GM12801 (cell line): ENCODE data around the gene POLD4.

ENCODE experiments used
- TF ChIP-seq, protein P1 (sequence below): IDR thresholded peaks from one replicate; pipeline ENCODE4 v1.5.1; 2011; ENCODE audit warnings: control low read depth; ENCODE audit not compliant: insufficient read length; ENCODE audit errors: extremely low read depth

The POLD4 gene

DNA sequence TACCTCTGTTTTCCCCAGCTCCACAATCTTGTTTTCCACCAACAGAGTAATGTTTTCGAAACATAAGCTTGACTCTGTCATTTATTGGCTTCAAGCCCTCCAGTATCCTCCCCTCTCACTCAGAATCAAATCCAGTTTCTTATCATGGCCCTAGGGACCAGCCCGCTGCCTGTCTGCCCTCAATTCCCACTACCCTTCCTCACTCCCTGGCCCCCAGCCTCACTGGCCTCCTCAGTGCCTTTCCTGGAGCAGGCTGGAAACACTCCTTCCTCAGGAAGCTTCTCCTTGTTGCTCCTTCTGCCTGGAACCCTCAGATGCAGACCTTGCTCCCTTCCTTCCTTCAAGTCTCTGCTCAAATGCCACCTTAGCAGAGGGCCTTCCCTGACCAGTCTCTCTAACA is 3.9 kb downstream of the POLD4 start:
- TF ChIP-seq, protein P1, sequence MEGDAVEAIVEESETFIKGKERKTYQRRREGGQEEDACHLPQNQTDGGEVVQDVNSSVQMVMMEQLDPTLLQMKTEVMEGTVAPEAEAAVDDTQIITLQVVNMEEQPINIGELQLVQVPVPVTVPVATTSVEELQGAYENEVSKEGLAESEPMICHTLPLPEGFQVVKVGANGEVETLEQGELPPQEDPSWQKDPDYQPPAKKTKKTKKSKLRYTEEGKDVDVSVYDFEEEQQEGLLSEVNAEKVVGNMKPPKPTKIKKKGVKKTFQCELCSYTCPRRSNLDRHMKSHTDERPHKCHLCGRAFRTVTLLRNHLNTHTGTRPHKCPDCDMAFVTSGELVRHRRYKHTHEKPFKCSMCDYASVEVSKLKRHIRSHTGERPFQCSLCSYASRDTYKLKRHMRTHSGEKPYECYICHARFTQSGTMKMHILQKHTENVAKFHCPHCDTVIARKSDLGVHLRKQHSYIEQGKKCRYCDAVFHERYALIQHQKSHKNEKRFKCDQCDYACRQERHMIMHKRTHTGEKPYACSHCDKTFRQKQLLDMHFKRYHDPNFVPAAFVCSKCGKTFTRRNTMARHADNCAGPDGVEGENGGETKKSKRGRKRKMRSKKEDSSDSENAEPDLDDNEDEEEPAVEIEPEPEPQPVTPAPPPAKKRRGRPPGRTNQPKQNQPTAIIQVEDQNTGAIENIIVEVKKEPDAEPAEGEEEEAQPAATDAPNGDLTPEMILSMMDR, result no peak

DNA sequence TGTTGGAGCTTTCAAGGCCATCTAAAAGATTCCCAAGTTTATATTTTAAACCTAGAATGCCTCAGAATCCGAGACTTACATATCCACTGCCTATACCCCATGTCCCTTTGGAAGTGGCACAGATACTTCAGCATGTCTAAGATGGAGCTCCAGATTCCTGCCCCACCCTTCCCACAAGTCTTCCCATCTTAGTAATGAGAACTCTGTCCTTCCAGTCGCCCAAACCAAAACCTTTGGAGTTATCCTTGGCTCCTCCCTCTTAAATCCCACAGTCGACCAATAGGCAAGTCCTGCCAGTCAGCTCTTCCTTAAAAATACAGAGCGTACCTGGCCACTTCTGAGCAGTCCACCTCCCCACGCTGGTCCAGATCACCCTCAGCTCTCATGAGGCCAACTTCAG is 4.3 kb downstream of the POLD4 start:
- TF ChIP-seq, protein P1, result no peak

DNA sequence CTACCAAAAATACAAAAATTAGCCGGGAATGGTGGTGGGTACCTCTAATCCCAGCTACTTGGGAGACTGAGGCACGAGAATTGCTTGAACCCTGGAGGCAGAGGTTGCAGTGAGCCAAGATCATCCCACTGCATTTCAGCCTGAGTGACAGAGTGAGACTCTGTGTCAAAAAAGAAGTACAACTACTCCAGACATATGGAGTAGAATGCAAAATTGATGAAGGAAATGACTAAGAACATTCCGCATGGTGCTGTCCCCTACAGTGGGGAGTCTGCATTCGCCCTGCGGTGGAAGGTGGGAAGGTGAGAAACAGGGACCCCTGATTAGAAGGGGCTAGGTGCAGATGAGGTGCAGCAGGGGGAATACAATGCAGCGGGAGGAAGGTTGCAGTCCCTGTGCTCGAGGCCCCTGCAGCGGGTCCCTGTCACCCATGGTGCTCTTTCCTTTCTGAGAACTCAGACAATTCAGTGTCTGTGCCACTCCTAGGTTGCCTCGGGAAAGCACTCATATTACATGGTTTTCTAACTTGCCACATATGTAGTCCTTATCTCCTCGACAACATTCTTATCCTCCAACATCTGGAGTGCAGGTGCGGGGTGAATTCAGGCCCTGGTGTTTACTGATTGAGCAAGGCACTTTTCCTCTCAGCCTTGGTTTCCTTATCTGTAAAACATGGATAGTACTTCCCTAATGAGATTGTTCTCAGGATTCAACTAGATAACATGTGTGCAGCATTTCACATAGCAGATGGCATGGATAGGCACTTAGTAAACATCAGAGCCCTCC is 5.2 kb downstream of the POLD4 start:
- TF ChIP-seq, protein P1, result no peak

DNA sequence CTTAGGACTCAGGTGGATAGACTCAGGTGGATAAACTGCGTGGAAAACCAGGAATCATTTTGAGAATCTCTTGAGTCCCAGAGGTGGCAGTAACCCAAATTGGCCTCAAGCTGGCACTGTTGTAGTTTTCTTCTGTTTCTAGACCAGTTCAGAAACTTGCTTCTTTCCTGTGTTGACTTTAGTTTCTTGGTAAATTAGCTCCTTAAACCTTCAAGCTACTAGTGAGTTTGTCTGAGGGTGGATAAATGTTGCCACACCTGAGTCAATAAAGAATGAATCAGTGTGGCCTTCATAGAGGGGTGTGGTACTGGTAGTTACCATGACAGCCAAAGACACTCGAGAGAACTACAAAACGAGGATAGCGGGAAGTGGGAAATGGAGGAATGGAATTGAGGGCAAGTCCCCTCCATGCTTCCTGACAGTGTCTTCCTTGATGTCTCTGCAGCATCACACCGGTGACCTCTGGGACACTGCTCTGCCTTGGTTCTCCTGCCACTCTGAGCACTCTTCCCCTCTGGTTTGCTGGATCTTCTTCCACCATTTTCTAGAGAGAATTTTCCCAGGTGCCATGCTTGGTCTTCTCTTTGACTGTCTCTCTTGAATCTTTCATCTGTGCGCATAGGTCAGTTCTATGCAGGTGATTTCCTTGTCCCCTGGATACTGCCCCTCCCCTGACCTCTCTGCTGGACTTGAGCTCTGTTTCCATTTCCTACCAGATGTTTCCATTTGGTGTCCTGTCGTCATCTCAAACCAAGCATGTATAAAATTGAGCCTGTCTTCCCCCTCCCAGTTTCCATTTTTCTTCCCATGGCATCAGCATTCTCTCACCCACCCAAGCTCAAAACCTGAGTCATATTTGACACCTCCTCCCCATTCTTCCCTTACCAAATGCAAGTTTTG is 7.2 kb downstream of the POLD4 start:
- TF ChIP-seq, protein P1, result peak; percentile 97

DNA sequence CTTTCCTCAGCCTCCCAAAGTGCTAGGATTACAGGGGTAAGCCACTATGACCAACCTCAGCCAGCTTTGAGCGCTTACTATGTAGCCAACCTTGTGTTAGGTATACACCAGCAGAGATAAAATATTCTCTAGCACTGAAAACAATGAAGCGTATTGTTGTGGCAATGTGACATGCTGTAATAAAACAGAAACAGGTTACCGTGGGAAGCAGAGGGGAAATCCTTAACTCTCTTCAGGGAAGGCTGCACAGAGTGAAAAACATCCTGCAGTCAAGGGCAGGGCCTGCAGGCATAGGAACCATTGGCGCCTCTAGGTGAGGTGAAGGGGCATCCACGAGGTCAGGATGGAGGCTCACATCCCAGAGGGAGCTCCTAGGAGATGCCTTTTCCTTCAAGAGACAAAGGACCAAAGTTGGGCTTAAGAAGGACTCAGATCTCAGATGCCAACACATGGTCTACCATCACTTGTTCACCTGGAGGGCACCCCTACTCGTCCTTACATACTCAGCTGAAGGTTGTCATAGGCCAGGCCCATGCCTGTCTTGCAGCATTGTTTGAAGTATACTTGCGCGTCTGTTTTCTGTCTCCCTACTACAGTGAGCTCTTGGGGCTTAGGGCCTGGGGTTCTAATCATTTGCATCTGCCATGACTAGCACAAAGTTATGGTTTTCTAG is 8.0 kb downstream of the POLD4 start:
- TF ChIP-seq, protein P1, result no peak

DNA sequence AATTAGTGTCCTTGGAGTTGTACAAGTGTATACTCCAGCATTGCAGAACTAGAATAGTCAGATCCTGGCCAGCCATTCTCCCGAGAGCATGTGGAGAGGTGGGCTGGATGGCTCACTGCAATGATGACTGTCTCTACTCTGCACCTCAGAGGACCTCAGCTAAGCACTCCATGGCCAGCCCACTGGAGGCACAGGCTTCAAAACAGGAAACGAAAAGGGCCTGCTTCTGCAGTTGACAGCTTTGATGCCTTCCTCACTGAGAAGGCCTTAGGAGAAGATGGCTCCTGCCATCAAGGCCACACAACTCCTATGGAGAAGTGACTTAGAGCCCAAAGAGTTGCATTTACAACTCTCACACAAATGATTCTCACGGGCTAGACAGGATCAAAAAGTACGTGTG is 9.1 kb downstream of the POLD4 start:
- TF ChIP-seq, protein P1, result no peak

DNA sequence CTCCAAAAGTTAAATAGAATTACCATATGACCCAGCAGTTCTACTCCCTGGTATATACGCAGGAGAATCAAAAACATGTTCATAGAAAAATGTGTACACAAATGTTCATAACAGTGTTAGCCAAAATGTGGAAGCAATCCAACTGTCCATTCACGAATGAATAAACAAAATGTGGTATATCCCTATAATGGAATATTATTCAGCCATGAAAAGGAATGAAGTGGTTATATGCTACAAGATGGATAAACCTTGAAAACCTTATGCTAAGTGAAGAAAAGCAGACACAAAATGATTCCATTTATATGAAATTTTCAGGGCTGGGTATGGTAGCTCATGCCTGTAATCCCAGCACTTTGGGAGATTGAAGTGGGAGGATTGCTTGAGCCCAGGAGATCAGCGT is 16.1 kb downstream of the POLD4 start:
- TF ChIP-seq, protein P1, result no peak
